ENCODE measurements around the gene PPP6R2.

- no peak for TF ChIP-seq CTCF (IDR thresholded peaks at IDR 0.05)
- TF ChIP-seq POLR2AphosphoS5 (IDR thresholded peaks at IDR 0.05) = no peak
- no peak for TF ChIP-seq POLR2A (IDR thresholded peaks at IDR 0.05)
- TF ChIP-seq EP300 (IDR thresholded peaks at IDR 0.05) = no peak
Measured at GRCh38 chr22:50489363-50490243, 146.5 kb downstream of the PPP6R2 start.
